NCI-H82 treated with DMSO at 0.1 percent for 48 hours (cell line): ENCODE measurements around the gene SPECC1.
A peak's percentile ranks its signal among the peaks of the same experiment; 100 is the strongest.

Experiments
- DNase-seq: peaks from one replicate; lab custom pipeline; 2025; ENCODE audit not compliant: unreplicated experiment; lab: John Stamatoyannopoulos, UW

Gene SPECC1

GRCh38 chr17:20263595-20263994 is 254.4 kb downstream of the SPECC1 start:
- no peak for DNase-seq

DNA sequence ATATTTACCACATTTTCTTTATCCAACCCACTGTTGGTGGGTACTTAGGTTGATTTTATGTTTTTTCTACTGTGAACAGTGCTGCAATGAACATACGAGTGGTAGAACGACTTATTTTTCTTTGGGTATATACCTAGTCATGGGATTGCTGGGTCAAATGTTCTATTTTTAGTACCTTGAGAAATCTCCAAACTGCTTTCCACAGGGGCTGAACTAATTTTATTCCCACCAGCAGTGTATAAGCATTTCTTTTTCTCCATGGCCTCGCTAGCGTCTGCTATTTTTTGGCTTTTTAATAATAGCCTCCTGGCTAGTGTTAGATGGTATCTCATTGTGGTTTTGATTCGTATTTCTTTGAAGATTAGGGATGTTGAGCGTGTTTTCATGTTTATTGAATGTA is 255.8 kb downstream of the SPECC1 start:
- no peak for DNase-seq

DNA sequence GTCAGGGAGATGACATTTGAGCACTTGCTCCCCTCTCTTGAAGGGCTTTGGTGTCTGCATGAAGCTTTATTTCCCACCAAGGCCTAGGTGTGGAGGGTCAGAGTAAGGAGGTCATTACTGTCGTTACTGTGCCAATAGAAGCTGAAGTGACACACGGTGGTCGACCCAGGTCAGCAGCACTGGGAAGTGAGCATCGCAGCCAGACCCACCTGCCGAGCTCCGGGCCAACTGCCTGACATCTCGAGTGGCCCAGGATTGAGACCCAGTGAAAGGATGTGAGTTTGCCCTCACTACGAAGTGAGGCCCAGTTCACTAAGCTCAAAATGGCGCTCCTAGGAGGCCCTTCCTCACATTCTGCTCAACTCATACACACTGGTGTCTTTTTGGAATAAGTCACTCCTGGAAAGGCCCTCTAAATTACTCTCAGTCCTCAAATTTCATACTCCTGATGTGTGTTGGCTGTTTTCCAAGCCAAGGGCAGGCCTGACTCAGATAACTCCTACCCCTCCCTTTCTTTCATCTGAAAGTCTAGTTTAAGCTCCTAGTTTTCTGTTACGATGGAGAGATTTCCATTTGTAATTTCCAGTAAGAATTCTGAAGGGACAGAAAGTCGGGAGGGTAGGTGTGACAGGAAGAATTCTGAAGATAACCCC is 257.8 kb downstream of the SPECC1 start:
- no peak for DNase-seq

GRCh38 chr17:20267459-20267842 is 258.3 kb downstream of the SPECC1 start:
- no peak for DNase-seq

DNA sequence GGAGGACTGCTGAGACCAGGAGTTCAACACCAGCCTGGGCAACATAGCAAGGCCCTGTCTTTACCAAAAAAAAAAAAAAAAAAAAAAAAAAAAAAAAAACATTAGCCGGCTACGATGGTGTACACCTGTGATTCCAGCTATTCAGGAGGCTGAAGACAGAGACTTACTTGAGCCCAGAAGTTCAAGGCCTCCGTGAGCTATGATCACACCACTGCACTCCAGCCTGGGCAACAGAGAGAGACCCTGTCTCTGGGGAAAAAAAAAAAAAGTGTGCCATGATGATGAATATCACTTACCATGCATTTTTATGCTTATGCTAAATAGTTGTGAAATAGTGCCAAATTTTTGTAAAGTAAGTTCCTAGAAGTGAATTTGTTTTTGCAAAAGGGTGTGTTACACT is 261.2 kb downstream of the SPECC1 start:
- no peak for DNase-seq

- no peak for DNase-seq
Measured at GRCh38 chr17:20271011-20271610, 262.0 kb downstream of the SPECC1 start.

DNA sequence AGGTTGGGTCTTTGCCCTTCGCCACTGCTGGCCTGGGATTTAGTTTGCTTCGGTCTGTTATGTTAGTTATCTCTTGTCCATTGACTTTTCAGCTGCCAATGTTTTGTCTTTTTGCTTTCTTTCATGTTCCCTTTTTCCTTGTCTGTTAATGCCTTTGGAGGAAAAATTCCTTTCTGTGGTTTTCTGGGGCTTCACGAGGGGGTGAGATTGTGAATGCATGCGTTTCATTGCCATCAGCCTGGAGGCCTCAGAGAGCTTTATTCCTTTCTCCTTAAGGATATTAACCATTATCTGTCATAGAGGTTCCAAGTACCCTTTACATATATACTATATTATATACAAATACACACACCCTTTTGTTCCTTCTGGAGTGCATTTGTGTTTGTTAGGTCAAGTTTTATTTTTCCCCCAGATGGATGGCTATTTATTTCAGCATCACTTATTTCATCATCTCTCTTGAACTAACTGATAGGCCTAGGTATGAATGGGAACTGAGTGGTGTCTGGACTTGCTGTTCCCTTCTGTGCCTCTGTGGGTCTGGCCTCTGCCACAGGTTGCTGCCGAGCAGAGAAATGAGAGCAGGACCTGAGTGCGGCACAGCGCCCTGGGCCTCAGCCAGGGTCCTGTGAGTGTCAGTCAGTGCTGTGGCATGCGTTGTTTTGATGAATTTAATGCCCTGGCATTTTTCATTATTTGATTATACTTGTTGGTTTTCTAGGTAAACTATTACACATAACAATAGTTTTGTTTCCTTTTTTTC is 264.8 kb downstream of the SPECC1 start:
- DNase-seq = no peak

GRCh38 chr17:20275653-20276052 is 266.5 kb downstream of the SPECC1 start:
- DNase-seq = no peak

- no peak for DNase-seq
Measured at GRCh38 chr17:20276421-20276820, 267.3 kb downstream of the SPECC1 start.

GRCh38 chr17:20278805-20279204 is 269.6 kb downstream of the SPECC1 start:
- DNase-seq = no peak

DNA sequence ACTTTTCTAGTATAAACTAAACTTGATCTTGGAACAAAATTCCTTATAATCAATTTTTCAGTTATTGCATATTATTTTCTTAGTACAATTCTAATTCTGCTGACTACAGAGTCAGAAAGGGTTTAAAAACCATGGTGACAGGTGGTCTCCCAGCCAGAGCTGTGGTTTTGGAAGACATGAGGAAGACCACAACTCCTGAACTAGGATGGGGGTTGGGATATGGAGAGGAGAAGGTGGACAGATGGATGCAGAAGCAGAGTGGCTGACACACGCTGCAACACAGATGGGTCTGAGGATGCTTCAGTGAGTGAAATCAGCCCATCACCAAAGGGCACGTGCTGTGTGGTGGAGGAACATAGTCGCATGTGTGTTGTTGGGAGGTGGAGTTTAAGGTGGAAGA is 270.5 kb downstream of the SPECC1 start:
- no peak for DNase-seq

DNA sequence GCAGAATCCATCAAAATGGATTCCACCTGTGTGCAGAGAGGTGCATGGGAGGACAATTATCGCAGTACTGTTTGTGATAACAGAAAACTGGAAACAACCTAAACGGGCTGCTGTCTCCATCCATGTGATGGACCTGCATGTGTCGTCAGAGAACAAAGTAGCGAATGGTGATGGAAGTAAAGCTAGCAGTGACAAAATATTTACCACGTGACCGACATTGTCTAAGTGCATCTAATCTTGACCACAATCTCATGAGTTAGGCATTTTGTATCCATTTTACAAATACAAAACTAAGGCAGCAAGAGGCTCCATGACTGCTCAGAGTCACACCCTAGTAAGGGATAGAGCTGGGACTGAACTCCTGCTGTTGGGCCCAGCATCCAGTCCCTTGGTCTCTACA is 270.9 kb downstream of the SPECC1 start:
- no peak for DNase-seq

- DNase-seq = no peak
Measured at GRCh38 chr17:20280851-20281250, 271.7 kb downstream of the SPECC1 start.

DNA sequence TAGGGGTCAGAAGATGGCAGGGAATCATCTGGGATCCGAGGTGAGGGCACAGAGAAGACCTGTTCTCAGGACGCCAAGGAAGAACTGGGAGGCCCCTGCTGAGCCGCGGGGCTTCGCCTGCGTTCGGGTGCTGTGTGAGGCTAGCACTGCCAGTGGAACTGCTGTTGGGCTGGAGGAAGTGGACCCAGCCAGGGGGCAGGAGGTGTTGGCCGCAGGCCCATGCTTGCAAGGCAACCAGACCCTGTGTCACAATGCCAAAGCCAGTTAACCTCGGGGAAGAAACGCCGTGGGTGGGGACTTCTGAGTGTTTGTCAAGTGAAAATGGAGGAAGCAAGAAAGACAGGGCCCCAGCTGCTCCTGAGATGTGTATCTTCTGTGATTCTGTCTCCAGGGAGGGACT is 272.7 kb downstream of the SPECC1 start:
- no peak for DNase-seq

GRCh38 chr17:20282526-20283308 is 273.6 kb downstream of the SPECC1 start:
- DNase-seq = no peak

DNA sequence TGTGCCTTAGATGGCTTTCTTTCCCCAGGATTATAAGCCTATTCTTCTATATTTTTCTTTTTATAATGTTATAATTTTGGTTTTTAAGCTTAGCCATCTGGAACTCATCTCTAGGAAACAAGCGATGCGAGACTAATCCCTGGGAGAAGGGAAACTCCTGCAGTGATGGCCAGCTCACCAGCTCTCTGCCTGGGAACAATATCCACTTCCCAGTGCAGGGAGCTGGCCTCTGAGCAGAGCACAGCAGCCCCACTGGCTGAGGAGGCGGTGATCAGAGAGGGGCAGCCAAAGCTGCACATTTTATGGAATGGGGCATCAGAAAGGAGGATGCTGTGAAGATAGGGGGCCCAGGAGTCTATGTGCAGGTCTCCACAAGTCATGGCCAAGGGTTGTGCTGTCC is 274.9 kb downstream of the SPECC1 start:
- peak; percentile 68 for DNase-seq

DNA sequence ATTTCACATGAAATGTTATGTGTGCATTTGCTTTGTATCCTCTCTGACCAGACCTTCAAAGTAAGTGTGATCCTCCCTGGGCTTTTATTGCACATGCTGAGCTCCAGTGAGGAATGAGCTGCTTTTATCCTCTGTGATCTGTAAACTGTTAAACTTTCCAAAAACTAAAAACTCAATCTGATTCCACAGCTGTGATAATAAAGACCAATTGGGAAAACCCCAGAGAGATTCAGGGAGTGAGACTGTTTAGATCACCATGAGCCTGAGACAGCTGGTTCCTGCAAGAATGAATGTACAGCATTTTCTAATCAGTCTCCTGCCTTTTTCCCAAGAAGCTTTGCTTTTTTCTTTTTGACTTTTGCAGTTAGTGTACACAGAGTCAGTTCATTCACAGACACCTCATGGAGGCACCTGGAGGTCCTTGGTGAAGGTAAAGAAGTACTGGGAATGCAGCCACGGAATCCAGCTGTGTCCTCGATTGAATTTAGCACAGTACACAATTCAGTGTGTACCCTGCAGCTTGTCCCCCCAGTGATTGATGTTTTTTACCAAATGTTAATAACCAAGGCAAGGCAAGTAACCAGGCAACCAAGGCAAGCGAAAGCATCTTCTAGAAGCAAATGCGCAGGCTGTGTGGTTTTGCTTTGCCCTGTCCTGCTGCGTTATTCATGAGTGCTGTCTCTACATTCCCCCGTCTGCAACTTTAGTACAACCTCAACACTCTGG is 275.6 kb downstream of the SPECC1 start:
- no peak for DNase-seq

DNA sequence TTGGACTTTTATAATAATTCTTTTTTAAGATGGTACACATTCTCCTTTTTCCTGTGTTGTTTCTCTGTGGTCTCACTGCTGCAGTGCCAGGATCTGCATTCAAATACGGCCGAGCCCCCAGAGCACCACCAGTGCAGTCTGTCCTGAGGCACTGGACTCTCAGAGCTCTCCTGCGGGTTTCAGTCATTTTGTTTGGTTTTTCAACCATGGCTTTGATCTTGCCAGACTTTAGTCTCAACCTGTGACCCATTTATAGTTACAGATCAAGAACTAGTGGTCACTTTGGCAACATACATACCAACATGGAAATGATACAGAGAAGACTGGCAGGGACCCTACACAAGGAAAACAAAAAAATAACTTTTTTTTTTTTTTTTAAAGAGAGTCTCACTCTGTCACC is 280.8 kb downstream of the SPECC1 start:
- DNase-seq = no peak

- DNase-seq = no peak
Measured at GRCh38 chr17:20291853-20292252, 282.7 kb downstream of the SPECC1 start.

DNA sequence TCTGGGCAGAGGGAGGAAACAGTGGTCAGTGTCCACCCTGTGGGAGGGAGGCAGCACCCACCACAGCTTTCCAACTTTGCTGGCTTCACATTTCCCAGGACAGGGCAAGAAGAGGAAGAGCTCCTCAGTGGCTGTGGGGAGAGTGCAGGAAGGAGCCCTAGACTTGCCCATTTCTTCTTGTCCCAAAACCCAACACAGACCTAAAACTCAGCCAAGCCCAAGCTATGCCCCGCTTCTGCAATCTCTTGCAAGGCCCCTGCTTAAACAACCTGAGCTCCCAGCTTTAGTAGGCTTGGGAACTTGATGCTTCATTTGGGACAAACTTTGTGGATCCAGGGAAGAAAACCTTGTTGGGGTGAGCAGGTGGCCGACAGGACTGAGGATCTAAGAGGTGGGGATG is 284.3 kb downstream of the SPECC1 start:
- DNase-seq = no peak

GRCh38 chr17:20294120-20294519 is 285.0 kb downstream of the SPECC1 start:
- DNase-seq = no peak
